Measurements from ENCODE around the gene SYP.

The SYP gene

GRCh38 chrX:49199906-49200771, at the start of gene SYP:
Gene SYP, minus strand, starts transcription at chrX:49200193. Its CDS starts 7 bp downstream, at chrX:49200186.
- peak within 1 kb of the TSS; percentile 56; the same call in 1 of the 2 replicates for H2AFZ ChIP-seq (ENCODE audit: low read depth, low read length)
- TF ChIP-seq EZH2phosphoT487 (IDR thresholded peaks at IDR 0.05; ENCODE audit: low read depth) (no peak), CTCF (IDR thresholded peaks at IDR 0.05; ENCODE audit: low read depth, low read length) (no peak)
- H3K4me1 ChIP-seq (ENCODE audit: low read length) = peaks cover 12% of the 10 kb centered on the region
- no peaks in the 10 kb centered on the region for H3K36me3 ChIP-seq (replicated peaks; ENCODE audit: low read depth, low read length)
- H3K79me2 ChIP-seq (ENCODE audit: low read length) = no peaks in the 10 kb centered on the region
- H3K9me3 ChIP-seq (ENCODE audit: insufficient read depth, low read length) = no peaks in the 10 kb centered on the region
- no peaks in the 10 kb centered on the region for H3K27me3 ChIP-seq (ENCODE audit: low read depth, low read length)
- H3K9ac ChIP-seq (ENCODE audit: low read length) = peak within 1 kb of the TSS; percentile 89
- H3K4me3 ChIP-seq (ENCODE audit: low read length) = peak within 1 kb of the TSS; percentile 85
- peak within 1 kb of the TSS; percentile 74 for H3K27ac ChIP-seq (ENCODE audit: low read length)
- H4K20me1 ChIP-seq (ENCODE audit: insufficient read depth, low read length) = no peaks in the 10 kb centered on the region
- peak within 1 kb of the TSS; percentile 92 for H3K4me2 ChIP-seq (ENCODE audit: low read length)

- Histone ChIP-seq H3K36me3 (replicated peaks; ENCODE audit: low read depth, low read length) (no peaks in the 10 kb centered on the region), H4K20me1 (ENCODE audit: insufficient read depth, low read length) (no peaks in the 10 kb centered on the region)
- TF ChIP-seq EZH2phosphoT487 (IDR thresholded peaks at IDR 0.05; ENCODE audit: low read depth) (no peak), CTCF (IDR thresholded peaks at IDR 0.05; ENCODE audit: low read depth, low read length) (no peak)
Observed at GRCh38 chrX:49249616-49250015, 49.6 kb upstream of the SYP start.

GRCh38 chrX:49249071-49249470, 49.1 kb upstream of the SYP start:
- no peak overlapping the region for H3K4me2 ChIP-seq (ENCODE audit: low read length)
- H3K27me3 ChIP-seq (ENCODE audit: low read depth, low read length) = no peaks in the 10 kb centered on the region
- H3K36me3 ChIP-seq (replicated peaks; ENCODE audit: low read depth, low read length) = no peaks in the 10 kb centered on the region
- H4K20me1 ChIP-seq (ENCODE audit: insufficient read depth, low read length) = no peaks in the 10 kb centered on the region
- no peaks in the 10 kb centered on the region for H3K4me1 ChIP-seq (ENCODE audit: low read length)
- H2AFZ ChIP-seq (ENCODE audit: low read depth, low read length) = no peak overlapping the region
- no peak overlapping the region for H3K27ac ChIP-seq (ENCODE audit: low read length)
- H3K4me3 ChIP-seq (ENCODE audit: low read length) = no peak overlapping the region
- H3K79me2 ChIP-seq (ENCODE audit: low read length) = no peaks in the 10 kb centered on the region
- no peak for TF ChIP-seq EZH2phosphoT487 (IDR thresholded peaks at IDR 0.05; ENCODE audit: low read depth)
- TF ChIP-seq CTCF (IDR thresholded peaks at IDR 0.05; ENCODE audit: low read depth, low read length) = no peak
- no peaks in the 10 kb centered on the region for H3K9me3 ChIP-seq (ENCODE audit: insufficient read depth, low read length)
- no peak overlapping the region for H3K9ac ChIP-seq (ENCODE audit: low read length)

More at GRCh38 chrX:49249616-49250015, 49.6 kb upstream of the SYP start:
- Histone ChIP-seq H3K4me2 (ENCODE audit: low read length) (no peak overlapping the region), H3K27ac (ENCODE audit: low read length) (no peak overlapping the region), H3K9me3 (ENCODE audit: insufficient read depth, low read length) (no peaks in the 10 kb centered on the region), H3K4me3 (ENCODE audit: low read length) (no peak overlapping the region), H3K27me3 (ENCODE audit: low read depth, low read length) (no peaks in the 10 kb centered on the region), H3K79me2 (ENCODE audit: low read length) (no peaks in the 10 kb centered on the region), H3K4me1 (ENCODE audit: low read length) (no peaks in the 10 kb centered on the region), H3K9ac (ENCODE audit: low read length) (no peak overlapping the region), H2AFZ (ENCODE audit: low read depth, low read length) (no peak overlapping the region)

- no peak overlapping the region for H2AFZ ChIP-seq (ENCODE audit: low read depth, low read length)
- H4K20me1 ChIP-seq (ENCODE audit: insufficient read depth, low read length) = no peaks in the 10 kb centered on the region
- no peak overlapping the region for H3K27ac ChIP-seq (ENCODE audit: low read length)
- H3K4me3 ChIP-seq (ENCODE audit: low read length) = no peak overlapping the region
- no peak overlapping the region for H3K9ac ChIP-seq (ENCODE audit: low read length)
- H3K79me2 ChIP-seq (ENCODE audit: low read length) = no peaks in the 10 kb centered on the region
- no peak for TF ChIP-seq CTCF (IDR thresholded peaks at IDR 0.05; ENCODE audit: low read depth, low read length)
- TF ChIP-seq EZH2phosphoT487 (IDR thresholded peaks at IDR 0.05; ENCODE audit: low read depth) = no peak
- H3K4me2 ChIP-seq (ENCODE audit: low read length) = no peak overlapping the region
- H3K36me3 ChIP-seq (replicated peaks; ENCODE audit: low read depth, low read length) = no peaks in the 10 kb centered on the region
- no peaks in the 10 kb centered on the region for H3K9me3 ChIP-seq (ENCODE audit: insufficient read depth, low read length)
- no peaks in the 10 kb centered on the region for H3K4me1 ChIP-seq (ENCODE audit: low read length)
- H3K27me3 ChIP-seq (ENCODE audit: low read depth, low read length) = no peaks in the 10 kb centered on the region
Observed at GRCh38 chrX:49247916-49248811, 48.2 kb upstream of the SYP start.
